HG02763 (cell line): ENCODE results near the gene FALEC.
A peak's percentile ranks its signal among the peaks of the same experiment; 100 is the strongest.

ENCODE experiments used
- ATAC-seq: cut with Tn5 transposase; IDR thresholded peaks from one replicate; pipeline ENCODE4 v1.9.1; 2021; ENCODE audit warnings: mild to moderate bottlenecking, moderate library complexity; ENCODE audit not compliant: unreplicated experiment

FALEC gene

GRCh38 chr1:150511985-150512660 lies 3.4 kb upstream of the FALEC start:
- no peak for ATAC-seq

- no peak for ATAC-seq
Observed at GRCh38 chr1:150512846-150513245, 2.7 kb upstream of the FALEC start.

GRCh38 chr1:150513351-150513791 lies 2.2 kb upstream of the FALEC start:
- no peak for ATAC-seq

GRCh38 chr1:150514260-150514659 lies 1.3 kb upstream of the FALEC start:
- no peak for ATAC-seq

- ATAC-seq = peak; percentile 7
Observed at GRCh38 chr1:150514913-150515327, 632 bp upstream of the FALEC start.

GRCh38 chr1:150516050-150516591 lies 569 bp downstream of the FALEC start:
- ATAC-seq = no peak

- no peak for ATAC-seq
Observed at GRCh38 chr1:150516616-150517015, 1.1 kb downstream of the FALEC start.

GRCh38 chr1:150521196-150521968 lies 5.8 kb downstream of the FALEC start:
- no peak for ATAC-seq

GRCh38 chr1:150525348-150525747 lies 9.8 kb downstream of the FALEC start:
- no peak for ATAC-seq

- no peak for ATAC-seq
Observed at GRCh38 chr1:150528196-150528595, 12.6 kb downstream of the FALEC start.

- no peak for ATAC-seq
Observed at GRCh38 chr1:150529017-150529416, 13.5 kb downstream of the FALEC start.

GRCh38 chr1:150530491-150531159 lies 15.1 kb downstream of the FALEC start:
- no peak for ATAC-seq

GRCh38 chr1:150532860-150533259 lies 17.3 kb downstream of the FALEC start:
- ATAC-seq = no peak

- ATAC-seq = no peak
Observed at GRCh38 chr1:150534002-150534401, 18.4 kb downstream of the FALEC start.

- no peak for ATAC-seq
Observed at GRCh38 chr1:150535511-150536287, 20.1 kb downstream of the FALEC start.

- no peak for ATAC-seq
Observed at GRCh38 chr1:150536836-150537731, 21.5 kb downstream of the FALEC start.

GRCh38 chr1:150537732-150538684 lies 22.5 kb downstream of the FALEC start:
- no peak for ATAC-seq

- ATAC-seq = no peak
Observed at GRCh38 chr1:150543500-150544143, 28.1 kb downstream of the FALEC start.
